HL-60 (cell line): ENCODE measurements around the gene MUC5AC.
"Not testable (repeated sequence)": the region's sequence is repeated elsewhere in the genome, so short reads cannot be mapped to it uniquely, and the experiment has no call there.

Experiments
- DNase-seq, 2 experiments: peaks; one replicate each; pipeline ENCODE4 v3.0.0-alpha.2; 2010 to 2020; ENCODE audit warnings: low read depth in 1 of 2, low spot score in 1 of 2
- H3K27ac ChIP-seq: fragments of 250-450 bp; sonication (Bioruptor Pico); replicated peaks from 2 replicates; pipeline ENCODE4 v1.5.1; 2020; ENCODE audit warnings: mild to moderate bottlenecking, moderate library complexity
- H3K27me3 ChIP-seq: fragments of 250-450 bp; sonication (Bioruptor Pico); 2 replicates; pipeline ENCODE4 v1.5.1; 2021; ENCODE audit warnings: mild to moderate bottlenecking, moderate library complexity; ENCODE audit not compliant: insufficient read depth, poor library complexity, severe bottlenecking
- H3K4me3 ChIP-seq: replicated peaks from 2 replicates; pipeline ENCODE4 v1.5.1; 2011; ENCODE audit warnings: mild to moderate bottlenecking, control low read depth, low read length; ENCODE audit not compliant: insufficient read depth
- CTCF ChIP-seq: IDR thresholded peaks from one replicate; pipeline ENCODE4 v1.5.1; 2011; ENCODE audit warnings: low read length, control low read depth, inconsistent platforms; ENCODE audit not compliant: insufficient read depth
- GABPA ChIP-seq: IDR thresholded peaks from 2 replicates; pipeline ENCODE4 v1.6.1; 2012; ENCODE audit warnings: low read depth
- POLR2AphosphoS5 ChIP-seq: IDR thresholded peaks from 2 replicates; pipeline ENCODE4 v1.6.1; 2012; ENCODE audit warnings: low read depth
- REST ChIP-seq: IDR thresholded peaks from 2 replicates; pipeline ENCODE4 v1.6.1; 2012; ENCODE audit warnings: low read depth; ENCODE audit not compliant: insufficient replicate concordance
- SPI1 ChIP-seq: IDR thresholded peaks from 2 replicates; pipeline ENCODE4 v1.6.1; 2012; ENCODE audit warnings: low read depth, mild to moderate bottlenecking, borderline replicate concordance

MUC5AC gene

GRCh38 chr11:1239596-1240205, 81.9 kb downstream of the MUC5AC start:
- Histone ChIP-seq H3K4me3 (no peak overlapping the region), H3K27ac (no peak overlapping the region), H3K27me3 (no peaks in the 10 kb centered on the region)
- no peak for TF ChIP-seq CTCF
- no peak for TF ChIP-seq POLR2AphosphoS5
- TF ChIP-seq GABPA: no peak
- DNase-seq: no peak

GRCh38 chr11:1240771-1241170, 83.0 kb downstream of the MUC5AC start:
- H3K27me3 ChIP-seq: no peaks in the 10 kb centered on the region
- DNase-seq: no peak
- H3K4me3 ChIP-seq: no peak overlapping the region
- TF ChIP-seq POLR2AphosphoS5: no peak
- TF ChIP-seq GABPA: no peak
- no peak for TF ChIP-seq SPI1
- TF ChIP-seq CTCF: no peak
- no peak overlapping the region for H3K27ac ChIP-seq

GRCh38 chr11:1241706-1242105, 84.0 kb downstream of the MUC5AC start:
- TF ChIP-seq POLR2AphosphoS5 (no peak), REST (no peak), GABPA (no peak), CTCF (no peak), SPI1 (no peak)
- Histone ChIP-seq H3K27me3 (no peaks in the 10 kb centered on the region), H3K4me3 (no peak overlapping the region), H3K27ac (no peak overlapping the region)
- no peak for DNase-seq

GRCh38 chr11:1242289-1242688, 84.5 kb downstream of the MUC5AC start:
- Histone ChIP-seq H3K27ac (no peak overlapping the region), H3K27me3 (no peaks in the 10 kb centered on the region), H3K4me3 (no peak overlapping the region)
- TF ChIP-seq REST (no peak), POLR2AphosphoS5 (no peak), CTCF (no peak), SPI1 (no peak), GABPA (no peak)
- DNase-seq: no peak

- not testable (repeated sequence) for H3K27me3 ChIP-seq, DNase-seq, H3K27ac ChIP-seq, H3K4me3 ChIP-seq
These were observed 85.0 kb downstream of the MUC5AC start for GRCh38 chr11:1242751-1243150.

GRCh38 chr11:1243521-1243920, 85.8 kb downstream of the MUC5AC start:
- not testable (repeated sequence) for H3K27me3 ChIP-seq, H3K27ac ChIP-seq, DNase-seq, H3K4me3 ChIP-seq
